GM19372 (cell line): ENCODE results near the gene CYP2D6.
"Not testable (repeated sequence)": the region's sequence is repeated elsewhere in the genome, so short reads cannot be mapped to it uniquely, and the experiment has no call there.

ENCODE experiments used
- ATAC-seq: cut with Tn5 transposase; IDR thresholded peaks from one replicate; pipeline ENCODE4 v1.9.1; 2021; ENCODE audit warnings: mild to moderate bottlenecking, low read depth, moderate library complexity; ENCODE audit not compliant: unreplicated experiment

CYP2D6 gene

DNA sequence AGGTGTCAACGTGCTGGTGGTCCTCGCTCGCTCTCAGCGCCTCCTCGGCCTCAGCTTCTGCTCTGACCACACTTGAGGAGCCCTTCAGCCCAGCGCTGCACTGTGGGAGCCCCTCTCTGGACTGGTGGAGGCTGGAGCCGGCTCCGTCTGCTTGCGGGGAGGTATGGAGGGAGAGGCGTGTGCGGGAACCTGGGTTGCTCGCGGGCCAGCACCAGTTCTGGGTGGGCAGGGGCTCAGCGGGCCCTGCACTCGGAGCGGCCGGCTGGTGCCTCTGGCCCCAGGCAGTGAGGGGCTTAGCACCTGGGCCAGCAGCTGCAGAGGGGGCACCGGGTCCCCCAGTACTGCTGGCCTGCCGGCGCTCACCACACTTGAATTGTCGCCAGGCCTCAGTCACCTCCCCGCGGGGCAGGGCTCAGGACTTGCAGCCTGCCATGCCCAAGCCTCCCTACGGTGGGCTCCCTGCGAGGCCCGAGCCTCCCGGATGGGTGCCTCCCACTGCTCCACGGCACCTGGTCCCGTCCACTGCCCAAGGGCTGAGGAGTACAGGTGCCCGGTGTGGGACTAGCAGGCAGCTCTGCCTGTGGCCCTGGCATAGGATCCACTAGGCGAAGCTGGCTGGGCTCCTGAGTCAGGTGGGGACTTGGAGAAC, 7.6 kb upstream of the CYP2D6 start:
- ATAC-seq = no peak

DNA sequence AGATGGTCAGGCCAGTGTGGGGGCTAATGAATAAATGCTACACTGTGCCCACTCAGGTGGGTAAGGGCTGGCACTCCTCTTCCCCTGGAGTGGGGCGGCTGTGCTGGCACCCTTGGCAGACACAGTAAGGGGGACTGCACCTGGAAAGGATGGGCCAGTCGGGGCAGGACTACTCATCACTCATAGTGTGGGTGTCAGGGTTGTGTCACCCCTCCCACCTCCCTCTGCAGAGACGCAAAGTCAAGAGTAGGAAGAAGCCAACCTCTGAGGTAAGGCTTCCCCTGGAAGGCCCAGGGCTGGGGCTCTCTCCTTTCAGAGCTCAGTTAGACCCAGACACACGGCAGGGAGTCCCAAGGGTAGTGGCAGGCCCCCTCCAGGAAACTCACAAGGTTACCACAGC, 5.1 kb upstream of the CYP2D6 start:
- not testable (repeated sequence) for ATAC-seq

DNA sequence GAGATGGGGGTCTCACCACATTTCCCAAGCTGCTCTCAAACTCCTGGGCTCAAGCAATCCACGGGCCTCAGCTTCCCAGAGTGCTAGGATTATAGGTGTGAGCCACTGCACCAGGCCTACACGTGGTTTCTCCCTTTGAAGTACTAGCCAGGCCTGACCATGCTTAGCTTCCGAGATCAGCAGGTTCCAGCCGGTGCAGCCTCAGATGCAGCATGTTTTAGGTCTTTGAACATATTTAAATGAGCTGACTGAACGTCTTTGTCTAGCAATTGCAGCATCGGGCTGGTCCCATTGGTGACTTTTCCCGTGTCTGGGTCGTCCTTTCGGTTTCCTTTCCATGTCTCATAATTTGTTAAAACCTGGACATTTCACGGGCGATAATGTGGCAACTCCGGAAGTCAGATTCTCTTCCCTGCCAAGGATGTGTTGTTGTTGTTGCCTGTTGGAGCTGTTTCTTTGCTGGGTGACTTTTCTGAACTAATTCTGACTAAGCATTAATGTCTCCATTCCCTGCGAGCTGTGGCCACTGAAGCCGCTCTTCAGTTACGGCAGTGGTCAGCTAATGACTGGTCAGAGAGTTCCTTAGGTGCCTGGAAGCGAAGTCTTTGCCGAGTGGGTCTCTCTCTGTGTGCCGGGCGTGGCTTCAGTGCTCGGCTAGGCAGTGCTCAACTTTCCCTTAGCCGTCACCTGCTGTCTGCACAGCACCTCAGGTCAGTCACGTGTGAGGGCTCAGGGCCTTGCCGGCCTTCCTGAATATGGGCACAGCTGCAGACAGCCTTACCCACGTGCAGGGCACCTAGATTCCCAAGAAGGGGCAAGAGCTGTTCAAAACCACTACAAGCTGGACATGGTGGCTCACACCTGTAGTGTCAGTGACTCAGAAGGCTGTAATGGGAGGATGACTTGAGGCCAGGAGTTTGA, 3.8 kb upstream of the CYP2D6 start:
- no peak for ATAC-seq

DNA sequence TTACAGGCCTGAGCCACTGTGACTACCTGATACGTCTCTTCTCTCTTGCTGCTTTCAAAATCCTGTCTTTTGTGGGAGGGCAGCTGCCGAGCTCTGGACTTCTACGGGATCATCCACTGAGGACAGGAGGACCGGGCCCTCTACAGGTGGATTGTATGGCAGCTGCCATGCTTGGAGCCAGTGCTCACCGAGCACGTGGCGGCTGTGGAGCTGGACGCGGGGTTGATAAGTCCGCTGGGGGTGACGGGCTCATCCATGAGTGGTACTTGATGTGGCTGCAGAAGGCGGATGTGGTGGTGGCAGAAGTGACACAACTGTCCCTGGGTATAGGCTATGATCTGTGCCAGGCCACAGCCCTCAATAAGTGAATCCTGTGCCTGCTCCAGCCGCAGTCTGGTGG, 1.8 kb upstream of the CYP2D6 start:
- no peak for ATAC-seq

DNA sequence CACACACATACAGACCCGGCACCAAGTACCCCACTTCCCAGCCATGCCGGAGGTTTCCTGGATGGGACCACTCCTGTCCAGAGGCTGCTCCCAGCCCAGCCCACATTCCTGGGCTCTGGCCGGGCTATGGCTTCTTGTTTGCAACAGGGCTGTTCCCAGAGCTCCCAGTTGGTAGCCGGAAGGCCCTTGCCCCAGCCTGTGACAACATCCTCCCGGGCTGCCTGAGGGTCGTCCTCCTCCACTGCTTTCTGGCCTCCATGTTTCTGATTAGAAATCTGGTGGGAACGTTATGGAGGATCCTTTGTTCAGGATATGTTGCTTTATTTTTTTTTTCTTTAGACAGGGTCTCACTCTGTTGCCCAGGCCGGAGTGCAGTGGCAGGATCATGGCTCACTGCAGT, 952 bp upstream of the CYP2D6 start:
- no peak for ATAC-seq

DNA sequence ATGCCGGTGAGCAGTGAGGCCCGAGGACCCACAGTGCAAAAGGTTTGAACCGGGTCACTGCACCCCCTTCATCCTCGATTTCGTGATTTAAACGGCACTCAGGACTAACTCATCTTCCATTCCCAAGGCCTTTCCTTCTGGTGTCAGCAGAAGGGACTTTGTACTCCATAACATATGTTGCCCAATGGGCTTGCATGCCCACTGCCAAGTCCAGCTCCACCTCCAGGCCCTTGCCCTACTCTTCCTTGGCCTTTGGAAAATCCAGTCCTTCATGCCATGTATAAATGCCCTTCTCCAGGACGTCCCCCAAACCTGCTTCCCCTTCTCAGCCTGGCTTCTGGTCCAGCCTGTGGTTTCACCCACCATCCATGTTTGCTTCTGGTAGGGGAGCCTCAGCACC, 428 bp downstream of the CYP2D6 start:
- ATAC-seq = not testable (repeated sequence)

DNA sequence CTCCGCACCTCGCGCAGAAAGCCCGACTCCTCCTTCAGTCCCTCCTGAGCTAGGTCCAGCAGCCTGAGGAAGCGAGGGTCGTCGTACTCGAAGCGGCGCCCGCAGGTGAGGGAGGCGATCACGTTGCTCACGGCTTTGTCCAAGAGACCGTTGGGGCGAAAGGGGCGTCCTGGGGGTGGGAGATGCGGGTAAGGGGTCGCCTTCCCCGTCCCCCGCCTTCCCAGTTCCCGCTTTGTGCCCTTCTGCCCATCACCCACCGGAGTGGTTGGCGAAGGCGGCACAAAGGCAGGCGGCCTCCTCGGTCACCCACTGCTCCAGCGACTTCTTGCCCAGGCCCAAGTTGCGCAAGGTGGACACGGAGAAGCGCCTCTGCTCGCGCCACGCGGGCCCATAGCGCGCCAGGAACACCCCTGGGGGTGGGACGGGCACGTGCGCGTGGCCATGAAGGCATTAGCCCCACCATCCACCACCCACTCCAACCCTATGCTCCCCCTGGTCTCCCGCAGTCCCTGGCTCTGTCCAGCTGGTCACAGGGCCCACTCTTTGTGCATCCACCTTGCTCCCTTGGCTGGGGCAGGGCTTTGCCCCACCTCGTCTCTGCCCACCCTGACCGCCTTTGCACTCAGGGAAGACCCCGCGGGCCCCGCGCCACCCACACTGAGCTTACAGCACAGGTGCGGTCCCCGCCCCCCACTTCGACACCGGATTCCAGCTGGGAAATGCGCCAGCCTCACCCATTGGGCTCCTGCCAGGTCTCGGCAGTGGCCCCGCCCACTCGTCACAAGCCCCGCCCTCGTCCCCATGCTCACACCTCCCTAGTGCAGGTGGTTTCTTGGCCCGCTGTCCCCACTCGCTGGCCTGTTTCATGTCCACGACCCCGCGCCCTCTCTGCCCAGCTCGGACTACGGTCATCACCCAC, 1.6 kb downstream of the CYP2D6 start:
- not testable (repeated sequence) for ATAC-seq

DNA sequence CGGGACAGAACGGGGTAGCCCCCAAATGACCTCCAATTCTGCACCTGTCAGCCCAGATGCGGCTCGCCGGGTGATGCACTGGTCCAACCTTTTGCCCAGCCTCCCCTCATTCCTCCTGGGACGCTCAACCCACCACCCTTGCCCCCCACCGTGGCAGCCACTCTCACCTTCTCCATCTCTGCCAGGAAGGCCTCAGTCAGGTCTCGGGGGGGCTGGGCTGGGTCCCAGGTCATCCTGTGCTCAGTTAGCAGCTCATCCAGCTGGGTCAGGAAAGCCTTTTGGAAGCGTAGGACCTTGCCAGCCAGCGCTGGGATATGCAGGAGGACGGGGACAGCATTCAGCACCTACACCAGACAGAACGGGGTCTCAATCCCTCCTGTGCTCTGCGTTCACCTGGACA, 2.6 kb downstream of the CYP2D6 start:
- not testable (repeated sequence) for ATAC-seq

DNA sequence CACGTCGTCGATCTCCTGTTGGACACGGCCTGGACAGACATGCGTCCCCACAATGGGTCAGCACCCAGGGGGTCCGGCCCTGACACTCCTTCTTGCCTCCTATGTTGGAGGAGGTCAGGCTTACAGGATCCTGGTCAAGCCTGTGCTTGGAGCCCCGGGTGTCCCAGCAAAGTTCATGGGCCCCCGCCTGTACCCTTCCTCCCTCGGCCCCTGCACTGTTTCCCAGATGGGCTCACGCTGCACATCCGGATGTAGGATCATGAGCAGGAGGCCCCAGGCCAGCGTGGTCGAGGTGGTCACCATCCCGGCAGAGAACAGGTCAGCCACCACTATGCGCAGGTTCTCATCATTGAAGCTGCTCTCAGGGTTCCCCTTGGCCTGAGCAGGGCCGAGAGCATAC, 3.0 kb downstream of the CYP2D6 start:
- ATAC-seq = no peak

DNA sequence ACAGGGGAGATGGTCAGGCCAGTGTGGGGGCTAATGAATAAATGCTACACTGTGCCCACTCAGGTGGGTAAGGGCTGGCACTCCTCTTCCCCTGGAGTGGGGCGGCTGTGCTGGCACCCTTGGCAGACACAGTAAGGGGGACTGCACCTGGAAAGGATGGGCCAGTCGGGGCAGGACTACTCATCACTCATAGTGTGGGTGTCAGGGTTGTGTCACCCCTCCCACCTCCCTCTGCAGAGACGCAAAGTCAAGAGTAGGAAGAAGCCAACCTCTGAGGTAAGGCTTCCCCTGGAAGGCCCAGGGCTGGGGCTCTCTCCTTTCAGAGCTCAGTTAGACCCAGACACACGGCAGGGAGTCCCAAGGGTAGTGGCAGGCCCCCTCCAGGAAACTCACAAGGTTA, 7.1 kb downstream of the CYP2D6 start:
- ATAC-seq = not testable (repeated sequence)

DNA sequence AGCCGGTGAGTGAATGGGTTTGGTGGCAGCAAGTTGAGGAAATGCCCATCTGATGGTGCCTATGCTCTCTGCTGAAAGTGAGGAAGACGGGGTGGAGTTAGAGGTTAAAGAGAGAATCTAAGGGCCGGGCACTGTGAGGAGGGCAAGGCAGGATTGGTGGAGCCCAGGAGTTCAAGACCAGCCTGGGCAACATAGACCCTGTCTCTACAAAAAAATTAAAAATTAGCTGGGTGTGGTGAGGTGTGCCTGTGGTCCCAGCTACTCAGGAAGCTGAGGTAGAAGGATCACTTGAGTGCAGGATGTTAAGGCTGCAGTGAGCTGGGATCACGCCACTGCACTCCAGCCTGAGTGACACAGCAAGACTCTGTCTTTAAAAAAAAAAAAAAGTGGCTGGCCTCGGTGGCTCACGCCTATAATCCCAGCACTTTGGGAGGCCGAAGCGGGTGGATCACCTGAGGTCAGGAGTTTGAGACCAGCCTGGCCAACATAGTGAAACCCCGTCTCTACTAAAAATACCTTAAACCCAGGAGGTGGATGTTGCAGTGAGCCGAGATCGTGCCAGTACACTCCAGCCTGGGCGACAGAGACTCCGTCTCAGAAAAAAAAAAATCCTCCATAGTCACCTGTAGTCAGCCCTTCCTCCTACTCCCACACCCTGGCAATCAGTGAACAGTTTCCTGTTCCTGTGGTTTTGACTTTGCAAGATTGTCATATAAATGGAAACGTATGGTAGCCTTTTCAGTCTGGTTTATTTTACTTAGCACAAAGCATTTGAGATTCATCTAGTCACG, 10.2 kb downstream of the CYP2D6 start:
- not testable (repeated sequence) for ATAC-seq

DNA sequence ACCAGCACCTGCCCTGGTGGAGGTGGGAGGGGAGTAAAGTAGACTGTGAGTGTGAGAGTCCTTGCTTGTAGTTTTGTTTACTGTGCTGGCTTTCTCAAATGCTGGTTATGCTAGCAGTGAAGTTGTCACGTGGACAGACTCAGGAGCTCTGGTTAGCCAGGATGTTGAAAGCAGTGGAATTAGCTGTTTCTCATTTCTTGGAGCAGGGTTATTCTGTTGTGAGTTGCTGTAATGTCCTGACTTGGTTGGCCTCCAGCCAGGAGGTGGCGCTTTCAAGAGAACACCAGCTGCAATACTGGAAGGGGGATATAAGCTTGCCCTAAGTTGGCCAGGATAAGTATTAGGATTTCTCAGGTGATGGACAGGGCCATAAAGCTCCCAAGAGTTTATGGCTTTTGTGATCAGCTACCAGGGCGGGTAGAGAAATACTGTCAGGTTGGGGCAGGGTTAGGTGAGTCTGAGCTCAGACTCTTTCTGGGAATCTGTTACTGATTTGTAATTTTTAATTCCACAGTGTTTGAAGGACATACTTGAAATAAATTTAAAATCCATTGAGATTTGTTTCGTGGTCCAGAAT, 13.7 kb downstream of the CYP2D6 start:
- no peak for ATAC-seq

DNA sequence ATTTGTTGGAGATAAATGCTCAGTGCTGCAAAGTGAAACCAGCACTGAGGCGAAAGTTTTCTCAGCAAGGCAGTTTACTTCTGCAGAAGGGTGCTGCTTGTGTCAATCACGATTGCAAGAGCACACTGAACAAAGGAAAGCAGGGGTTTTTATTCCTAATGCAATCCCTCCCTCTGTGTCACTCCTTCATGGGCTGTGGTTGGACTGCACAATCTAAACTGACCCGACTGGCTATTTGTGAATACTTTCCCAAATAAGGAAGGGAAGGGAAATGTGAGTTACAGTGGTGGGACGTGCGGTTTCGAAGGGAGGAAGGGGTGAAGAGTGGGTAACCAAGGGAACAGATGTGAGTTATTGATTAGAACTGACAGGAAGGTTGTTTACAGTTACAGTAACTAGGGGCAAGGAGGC, 15.2 kb downstream of the CYP2D6 start:
- ATAC-seq = not testable (repeated sequence)

DNA sequence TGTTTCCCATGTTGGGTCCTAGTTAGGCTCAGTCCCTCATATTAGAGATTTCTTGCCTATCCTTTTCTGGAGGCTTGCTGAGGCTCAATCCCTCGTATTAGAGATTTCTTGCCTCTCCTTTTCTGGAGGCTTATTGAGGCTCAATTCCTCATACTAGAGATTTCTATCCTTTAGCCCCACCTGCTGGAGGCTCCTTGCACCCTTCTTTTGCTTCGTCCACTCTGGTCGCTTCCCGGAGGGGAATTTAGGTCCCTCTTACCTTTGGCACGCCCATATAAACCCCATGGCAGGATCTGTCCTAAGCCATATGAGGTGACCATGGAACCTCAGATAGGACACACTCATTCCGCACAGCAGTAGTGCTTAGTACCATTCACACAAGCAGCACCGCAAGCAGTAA, 15.9 kb downstream of the CYP2D6 start:
- no peak for ATAC-seq

DNA sequence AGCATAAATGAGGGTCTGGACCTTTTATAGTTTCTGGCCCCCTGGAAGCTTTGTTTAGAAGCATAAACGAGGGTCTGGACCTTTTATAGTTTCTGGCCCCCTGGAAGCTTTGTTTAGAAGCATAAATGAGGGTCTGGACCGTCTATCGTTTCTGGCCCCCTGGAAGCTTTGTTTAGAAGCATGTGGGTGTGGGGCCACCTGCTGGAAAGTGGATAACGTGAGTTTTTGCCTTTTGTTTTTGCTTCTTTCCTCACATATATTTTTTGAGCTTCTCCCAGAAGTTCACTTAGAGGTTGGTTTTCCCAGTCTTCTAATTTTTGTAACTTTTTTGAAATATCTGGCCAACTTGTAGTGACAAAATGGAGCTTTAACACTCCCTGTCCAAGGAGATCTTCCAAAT, 17.8 kb downstream of the CYP2D6 start:
- ATAC-seq = not testable (repeated sequence)

DNA sequence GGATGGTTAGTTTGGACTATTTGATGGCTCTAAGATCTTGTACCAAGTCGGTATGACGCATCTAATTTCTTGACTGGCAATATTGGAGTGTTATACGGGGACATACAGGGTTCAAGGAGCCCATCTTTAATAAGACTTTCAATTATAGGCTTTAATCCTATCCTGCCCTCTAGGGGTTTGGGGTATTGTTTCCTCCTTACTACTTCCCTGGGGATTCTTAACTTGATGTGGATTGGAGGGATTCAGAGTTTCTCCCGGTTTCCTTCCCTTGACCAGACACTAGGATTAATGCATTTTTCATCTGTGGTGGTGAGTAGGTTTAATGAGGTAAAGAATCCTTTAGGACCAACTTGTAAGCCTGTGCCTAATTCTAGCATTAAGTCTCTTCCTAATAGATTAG, 18.8 kb downstream of the CYP2D6 start:
- no peak for ATAC-seq

DNA sequence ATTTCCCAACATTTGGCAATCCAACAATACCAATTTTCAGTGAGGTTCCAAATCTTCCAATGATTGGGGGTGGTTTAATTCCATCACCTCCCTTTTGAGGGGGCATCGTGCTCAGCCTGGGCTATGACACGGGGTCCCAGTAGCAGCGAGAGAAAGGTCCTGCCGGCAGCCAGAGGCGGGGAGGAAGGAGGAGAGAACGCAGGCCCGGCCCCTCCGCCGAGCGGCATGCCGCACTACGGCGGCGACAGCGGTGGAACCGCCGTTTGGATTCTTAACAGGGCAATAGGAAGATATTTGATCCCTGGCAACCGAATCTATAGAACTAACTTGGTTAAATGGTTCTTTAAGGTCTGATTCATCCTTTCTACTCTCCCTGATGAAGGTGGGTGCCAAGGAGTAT, 21.8 kb downstream of the CYP2D6 start:
- ATAC-seq = no peak

DNA sequence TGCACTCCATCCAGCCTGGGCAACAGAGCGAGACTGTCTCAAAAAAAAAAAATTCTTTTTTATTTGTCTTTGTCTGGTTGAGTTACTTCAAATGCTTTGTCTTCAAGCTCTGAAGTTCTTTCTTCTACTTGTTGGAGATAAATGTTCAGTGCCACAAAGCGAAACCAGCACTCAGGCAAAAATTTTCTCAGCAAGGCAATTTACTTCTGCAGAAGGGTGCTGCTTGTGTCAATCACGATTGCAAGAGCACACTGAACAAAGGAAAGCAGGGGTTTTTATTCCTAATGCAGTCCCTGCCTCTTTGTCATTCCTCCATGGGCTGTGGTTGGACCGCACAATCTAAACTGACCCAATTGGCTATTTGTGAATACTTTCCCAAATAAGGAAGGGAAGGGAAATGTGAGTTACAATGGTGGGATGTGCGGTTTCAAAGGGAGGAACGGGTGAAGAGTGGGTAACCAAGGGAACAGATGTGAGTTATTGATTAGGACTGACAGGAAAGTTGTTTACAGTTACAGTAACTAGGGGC, 26.2 kb downstream of the CYP2D6 start:
- ATAC-seq = not testable (repeated sequence)

DNA sequence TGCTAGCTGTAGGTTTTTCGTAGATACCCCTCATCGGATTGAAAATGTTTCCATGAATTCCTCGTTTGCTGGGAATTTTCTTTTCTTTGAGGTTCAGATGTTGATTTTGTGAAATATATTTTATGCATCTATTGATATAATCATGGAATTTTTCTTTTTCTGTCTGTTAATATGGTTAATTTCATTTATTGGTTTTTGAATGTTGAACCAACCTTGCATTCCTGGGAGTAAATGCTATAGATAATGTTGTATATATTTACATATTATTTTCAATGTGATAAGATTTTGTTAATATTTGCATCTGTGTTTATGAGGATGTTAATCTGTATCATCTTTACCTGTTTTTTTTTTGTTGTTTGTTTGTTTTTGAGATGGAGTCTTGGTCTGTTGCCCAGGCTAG, 29.4 kb downstream of the CYP2D6 start:
- no peak for ATAC-seq

DNA sequence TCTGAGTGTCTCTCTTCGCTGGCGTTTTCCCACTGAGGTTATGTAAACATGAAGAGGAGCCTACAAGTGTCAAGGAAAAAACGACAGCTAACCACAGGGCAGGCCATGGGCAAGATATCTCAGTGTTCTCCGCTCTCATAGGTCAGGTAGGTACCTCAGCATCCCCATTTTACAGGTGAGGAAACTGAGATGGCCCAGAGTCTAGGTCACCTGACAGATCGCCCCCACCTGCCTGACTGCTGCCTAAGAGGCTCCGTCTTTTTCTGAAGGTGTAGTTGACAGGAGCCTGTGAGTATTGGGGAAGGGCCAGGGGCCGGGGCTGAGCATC, 39.2 kb downstream of the CYP2D6 start:
- no peak for ATAC-seq
